Ishikawa (cell line): ENCODE measurements around the gene LYRM4.
A peak's percentile ranks its signal among the peaks of the same experiment; 100 is the strongest.

Experiments used
- CEBPB ChIP-seq: IDR thresholded peaks from 2 replicates; pipeline ENCODE4 v1.6.1; 2012
- CREB1 ChIP-seq: IDR thresholded peaks from 2 replicates; pipeline ENCODE4 v1.6.1; 2012; ENCODE audit warnings: low read depth
- EGR1 ChIP-seq: IDR thresholded peaks from 2 replicates; pipeline ENCODE4 v1.6.1; 2012
- EP300 ChIP-seq: IDR thresholded peaks from 2 replicates; pipeline ENCODE4 v1.6.1; 2012; ENCODE audit warnings: borderline replicate concordance
- FOXM1 ChIP-seq: IDR thresholded peaks from 2 replicates; pipeline ENCODE4 v1.6.1; 2012; ENCODE audit warnings: low read depth, borderline replicate concordance
- MAX ChIP-seq: IDR thresholded peaks from 2 replicates; pipeline ENCODE4 v1.6.1; 2012
- NFIC ChIP-seq: IDR thresholded peaks from 2 replicates; pipeline ENCODE4 v1.6.1; 2012
- RAD21 ChIP-seq: IDR thresholded peaks from 2 replicates; pipeline ENCODE4 v1.6.1; 2012; ENCODE audit warnings: low read depth
- REST ChIP-seq: IDR thresholded peaks from 2 replicates; pipeline ENCODE4 v1.6.1; 2012; ENCODE audit warnings: low read depth, mild to moderate bottlenecking
- TAF1 ChIP-seq: IDR thresholded peaks from 2 replicates; pipeline ENCODE4 v1.6.1; 2012; ENCODE audit warnings: low read depth, mild to moderate bottlenecking
- TCF12 ChIP-seq: IDR thresholded peaks from 2 replicates; pipeline ENCODE4 v1.6.1; 2012; ENCODE audit warnings: low read depth
- TEAD4 ChIP-seq: IDR thresholded peaks from 2 replicates; pipeline ENCODE4 v1.6.1; 2012
- USF1 ChIP-seq: IDR thresholded peaks from 2 replicates; pipeline ENCODE4 v1.6.1; 2012
- YY1 ChIP-seq: IDR thresholded peaks from 2 replicates; pipeline ENCODE4 v1.6.1; 2012; ENCODE audit warnings: low read depth
- ZBTB7A ChIP-seq: IDR thresholded peaks from 2 replicates; pipeline ENCODE4 v1.6.1; 2012; ENCODE audit warnings: low read depth

The LYRM4 gene

GRCh38 chr6:5191722-5192121 is 69.0 kb downstream of the LYRM4 start:
- no peak for TF ChIP-seq TCF12
- no peak for TF ChIP-seq EP300
- TF ChIP-seq EGR1, result no peak
- no peak for TF ChIP-seq TEAD4
- TF ChIP-seq YY1, result no peak
- TF ChIP-seq CEBPB, result no peak
- no peak for TF ChIP-seq NFIC
- no peak for TF ChIP-seq TAF1
- TF ChIP-seq MAX, result no peak
- TF ChIP-seq REST, result no peak
- TF ChIP-seq ZBTB7A, result no peak
- no peak for TF ChIP-seq USF1
- TF ChIP-seq FOXM1, result no peak
- TF ChIP-seq CREB1, result no peak
- no peak for TF ChIP-seq RAD21

- TF ChIP-seq TAF1 (no peak), USF1 (no peak), YY1 (no peak), RAD21 (no peak), EP300 (no peak), TEAD4 (no peak), CREB1 (no peak), NFIC (no peak), REST (no peak), FOXM1 (no peak), ZBTB7A (no peak), TCF12 (no peak), CEBPB (no peak), EGR1 (no peak), MAX (no peak)
Measured at GRCh38 chr6:5191222-5191621, 69.5 kb downstream of the LYRM4 start.

- peak; percentile 68 for TF ChIP-seq CEBPB
- no peak for TF ChIP-seq YY1
Measured at GRCh38 chr6:5190507-5190906, 70.2 kb downstream of the LYRM4 start.

- TF ChIP-seq TCF12 (no peak), FOXM1 (no peak), CEBPB (no peak)
Measured at GRCh38 chr6:5188646-5189045, 72.1 kb downstream of the LYRM4 start.

GRCh38 chr6:5184878-5185277 is 75.9 kb downstream of the LYRM4 start:
- TF ChIP-seq RAD21, result no peak
- no peak for TF ChIP-seq CREB1

GRCh38 chr6:5184218-5184617 is 76.5 kb downstream of the LYRM4 start:
- TF ChIP-seq CREB1 (no peak), RAD21 (no peak), FOXM1 (no peak), EP300 (no peak), MAX (no peak)

- TF ChIP-seq MAX (no peak), RAD21 (no peak), REST (no peak), TEAD4 (no peak), TAF1 (no peak), CEBPB (no peak), TCF12 (no peak), NFIC (no peak), ZBTB7A (no peak), YY1 (no peak), USF1 (no peak), EP300 (no peak)
Measured at GRCh38 chr6:5181510-5182317, 79.0 kb downstream of the LYRM4 start.
